Mucosa of rectum (tissue), 2 donors: ENCODE results near the gene ATXN1.
A peak's percentile ranks its signal among the peaks of the same experiment; 100 is the strongest.

ENCODE experiments used
- H3K27ac ChIP-seq, 2 donors: one replicate each; pipeline ENCODE4 v1.7.0; 2013; ENCODE audit warnings: inconsistent platforms in 2 of 2, low read depth in 2 of 2, low read length in 2 of 2
- H3K27me3 ChIP-seq, 2 donors: one replicate each; pipeline ENCODE4 v1.7.0; 2013; ENCODE audit warnings: low read length in 2 of 2; ENCODE audit not compliant: control insufficient read depth in 2 of 2, insufficient read depth in 2 of 2
- H3K36me3 ChIP-seq, 2 donors: one replicate each; pipeline ENCODE4 v1.7.0; 2013; ENCODE audit warnings: low read length in 2 of 2; ENCODE audit not compliant: control insufficient read depth in 2 of 2, insufficient read depth in 2 of 2
- H3K4me1 ChIP-seq, 2 donors: one replicate each; pipeline ENCODE4 v1.7.0; 2013; ENCODE audit warnings: low read length in 2 of 2, mild to moderate bottlenecking in 1 of 2; ENCODE audit not compliant: control insufficient read depth in 2 of 2, insufficient read depth in 2 of 2
- H3K4me3 ChIP-seq, 2 donors: one replicate each; pipeline ENCODE4 v1.7.0; 2013; ENCODE audit warnings: low read length in 2 of 2
- H3K9ac ChIP-seq, 2 donors: one replicate each; pipeline ENCODE4 v1.7.0; 2013; ENCODE audit warnings: low read length in 2 of 2, low read depth in 1 of 2, mild to moderate bottlenecking in 1 of 2
- H3K9me3 ChIP-seq, 2 donors: one replicate each; pipeline ENCODE4 v1.7.0; 2013; ENCODE audit warnings: low read length in 2 of 2; ENCODE audit not compliant: control insufficient read depth in 2 of 2
- donor health status: healthy.
- donor health status: Normal muscosa, but diverticular disease.

The ATXN1 gene

GRCh38 chr6:16483315-16483875, 277.9 kb downstream of the ATXN1 start:
- Histone ChIP-seq H3K36me3 (peaks cover 2 to 13% of the 10 kb centered on the region in 2 donors), H3K4me3 (no peak overlapping the region), H3K27me3 (no peaks in the 10 kb centered on the region), H3K4me1 (no peaks in the 10 kb centered on the region), H3K9ac (no peak overlapping the region), H3K9me3 (peaks cover 0 to 3% of the 10 kb centered on the region in 2 donors), H3K27ac (no peak overlapping the region)

GRCh38 chr6:16482702-16483314, 278.5 kb downstream of the ATXN1 start:
- Histone ChIP-seq H3K4me1 (no peaks in the 10 kb centered on the region), H3K9me3 (peaks cover 0 to 3% of the 10 kb centered on the region in 2 donors), H3K9ac (no peak overlapping the region), H3K36me3 (peaks cover 2 to 13% of the 10 kb centered on the region in 2 donors), H3K27me3 (no peaks in the 10 kb centered on the region), H3K27ac (no peak overlapping the region), H3K4me3 (no peak overlapping the region)

GRCh38 chr6:16481697-16482399, 279.4 kb downstream of the ATXN1 start:
- H3K4me3 ChIP-seq = no peak overlapping the region
- H3K36me3 ChIP-seq = peaks cover 2 to 13% of the 10 kb centered on the region in 2 donors
- no peaks in the 10 kb centered on the region for H3K27me3 ChIP-seq
- no peak overlapping the region for H3K27ac ChIP-seq
- no peaks in the 10 kb centered on the region for H3K4me1 ChIP-seq
- no peak overlapping the region for H3K9ac ChIP-seq
- peaks cover 0 to 3% of the 10 kb centered on the region in 2 donors for H3K9me3 ChIP-seq

GRCh38 chr6:16480763-16481560, 280.3 kb downstream of the ATXN1 start:
- Histone ChIP-seq H3K4me1 (no peaks in the 10 kb centered on the region), H3K9me3 (peaks cover 0 to 3% of the 10 kb centered on the region in 2 donors), H3K36me3 (peaks cover 2 to 13% of the 10 kb centered on the region in 2 donors), H3K4me3 (no peak overlapping the region), H3K9ac (no peak overlapping the region), H3K27ac (no peak overlapping the region), H3K27me3 (no peaks in the 10 kb centered on the region)

GRCh38 chr6:16477367-16478149, 283.7 kb downstream of the ATXN1 start:
- H3K4me3 ChIP-seq = no peak overlapping the region
- H3K9ac ChIP-seq = no peak overlapping the region
- no peaks in the 10 kb centered on the region for H3K4me1 ChIP-seq
- no peaks in the 10 kb centered on the region for H3K27me3 ChIP-seq
- no peaks in the 10 kb centered on the region for H3K9me3 ChIP-seq
- H3K27ac ChIP-seq = no peak overlapping the region
- no peaks in the 10 kb centered on the region for H3K36me3 ChIP-seq

- H3K36me3 ChIP-seq = no peaks in the 10 kb centered on the region
- no peaks in the 10 kb centered on the region for H3K9me3 ChIP-seq
- H3K27me3 ChIP-seq = no peaks in the 10 kb centered on the region
- no peak overlapping the region for H3K9ac ChIP-seq
- no peak overlapping the region for H3K27ac ChIP-seq
- no peaks in the 10 kb centered on the region for H3K4me1 ChIP-seq
- no peak overlapping the region for H3K4me3 ChIP-seq
Measured at GRCh38 chr6:16476861-16477260, 284.4 kb downstream of the ATXN1 start.

GRCh38 chr6:16475494-16475781, 285.8 kb downstream of the ATXN1 start:
- no peaks in the 10 kb centered on the region for H3K36me3 ChIP-seq
- no peak overlapping the region for H3K27ac ChIP-seq
- no peak overlapping the region for H3K4me3 ChIP-seq
- H3K9me3 ChIP-seq = no peaks in the 10 kb centered on the region
- H3K27me3 ChIP-seq = no peaks in the 10 kb centered on the region
- H3K4me1 ChIP-seq = no peaks in the 10 kb centered on the region
- no peak overlapping the region for H3K9ac ChIP-seq

GRCh38 chr6:16474772-16475493, 286.3 kb downstream of the ATXN1 start:
- no peak overlapping the region for H3K27ac ChIP-seq

GRCh38 chr6:16473908-16474771, 287.1 kb downstream of the ATXN1 start:
- no peaks in the 10 kb centered on the region for H3K27me3 ChIP-seq
- no peaks in the 10 kb centered on the region for H3K9me3 ChIP-seq
- H3K27ac ChIP-seq = peak overlapping the region in 1 of 2 donors; percentile 54
- no peaks in the 10 kb centered on the region for H3K4me1 ChIP-seq
- H3K9ac ChIP-seq = no peak overlapping the region
- H3K36me3 ChIP-seq = no peaks in the 10 kb centered on the region
- H3K4me3 ChIP-seq = no peak overlapping the region

More at GRCh38 chr6:16474772-16475493, 286.3 kb downstream of the ATXN1 start:
- H3K9ac ChIP-seq = no peak overlapping the region
- no peaks in the 10 kb centered on the region for H3K36me3 ChIP-seq
- H3K9me3 ChIP-seq = no peaks in the 10 kb centered on the region
- H3K4me3 ChIP-seq = no peak overlapping the region
- H3K4me1 ChIP-seq = no peaks in the 10 kb centered on the region
- H3K27me3 ChIP-seq = no peaks in the 10 kb centered on the region
